ENCODE data around the gene CADPS.

The CADPS gene

GRCh38 chr3:62439978-62440377, 435.2 kb downstream of the CADPS start:
- H3K27ac ChIP-seq (replicated peaks) = no peak overlapping the region
- no peaks in the 10 kb centered on the region for H3K27me3 ChIP-seq (ENCODE audit: insufficient read depth, poor library complexity, severe bottlenecking)
- TF ChIP-seq REST (IDR thresholded peaks at IDR 0.05; ENCODE audit: insufficient replicate concordance, low read depth) (no peak), SPI1 (IDR thresholded peaks at IDR 0.05; ENCODE audit: borderline replicate concordance, low read depth) (no peak), GABPA (IDR thresholded peaks at IDR 0.05; ENCODE audit: low read depth) (no peak), POLR2AphosphoS5 (IDR thresholded peaks at IDR 0.05; ENCODE audit: low read depth) (no peak), CTCF (IDR thresholded peaks at IDR 0.05; ENCODE audit: insufficient read depth, low read length) (no peak)
- no peak for DNase-seq (ENCODE audit: low read depth in 1 of 2, low spot score in 1 of 2)
- H3K4me3 ChIP-seq (replicated peaks; ENCODE audit: insufficient read depth, low read length) = no peak overlapping the region

GRCh38 chr3:62439176-62439813, 435.9 kb downstream of the CADPS start:
- Histone ChIP-seq H3K27me3 (ENCODE audit: insufficient read depth, poor library complexity, severe bottlenecking) (no peaks in the 10 kb centered on the region), H3K27ac (replicated peaks) (no peak overlapping the region), H3K4me3 (replicated peaks; ENCODE audit: insufficient read depth, low read length) (no peak overlapping the region)
- no peak for DNase-seq (ENCODE audit: low read depth in 1 of 2, low spot score in 1 of 2)
- TF ChIP-seq SPI1 (IDR thresholded peaks at IDR 0.05; ENCODE audit: borderline replicate concordance, low read depth) (no peak), GABPA (IDR thresholded peaks at IDR 0.05; ENCODE audit: low read depth) (no peak), POLR2AphosphoS5 (IDR thresholded peaks at IDR 0.05; ENCODE audit: low read depth) (no peak), REST (IDR thresholded peaks at IDR 0.05; ENCODE audit: insufficient replicate concordance, low read depth) (no peak)

- Histone ChIP-seq H3K27me3 (ENCODE audit: insufficient read depth, poor library complexity, severe bottlenecking) (no peaks in the 10 kb centered on the region), H3K27ac (replicated peaks) (no peak overlapping the region), H3K4me3 (replicated peaks; ENCODE audit: insufficient read depth, low read length) (no peak overlapping the region)
- no peak for DNase-seq (ENCODE audit: low read depth in 1 of 2, low spot score in 1 of 2)
- TF ChIP-seq GABPA (IDR thresholded peaks at IDR 0.05; ENCODE audit: low read depth) (no peak), SPI1 (IDR thresholded peaks at IDR 0.05; ENCODE audit: borderline replicate concordance, low read depth) (no peak), CTCF (IDR thresholded peaks at IDR 0.05; ENCODE audit: insufficient read depth, low read length) (no peak), POLR2AphosphoS5 (IDR thresholded peaks at IDR 0.05; ENCODE audit: low read depth) (no peak), REST (IDR thresholded peaks at IDR 0.05; ENCODE audit: insufficient replicate concordance, low read depth) (no peak)
These were observed 438.4 kb downstream of the CADPS start for GRCh38 chr3:62436785-62437184.
